Tibial artery (tissue), 4 donors: Measurements from ENCODE around the gene CMYA5.
"Not testable (repeated sequence)": the region's sequence is repeated elsewhere in the genome, so short reads cannot be mapped to it uniquely, and the experiment has no call there.

Experiments
- DNase-seq, 2 donors: peaks; one replicate each; pipeline ENCODE4 v3.0.0-alpha.2; 2019
- H3K27ac ChIP-seq, 2 donors: fragments of 200-600 bp; sonication (generic) in 1 of 2; 1 replicate in 1 of 2; 2 replicates in 1 of 2; pipeline ENCODE4 v1.5.1; 2018 to 2019; ENCODE audit warnings: mild to moderate bottlenecking in 1 of 2
- H3K27me3 ChIP-seq, 2 donors: fragments of 200-600 bp; sonication (generic) in 1 of 2; one replicate each; pipeline versions ENCODE4 v1.5.1 to v1.6.0; 2016 to 2019
- H3K36me3 ChIP-seq, 3 donors: fragments of 200-600 bp; sonication (generic) in 2 of 3; one replicate each; pipeline ENCODE4 v1.5.1; 2016 to 2019; ENCODE audit warnings: mild to moderate bottlenecking in 2 of 3
- H3K4me1 ChIP-seq, 4 donors: fragments of 200-600 bp; sonication (generic) in 2 of 4; 1 replicate in 3 of 4; 2 replicates in 1 of 4; pipeline ENCODE4 v1.5.1; 2016 to 2019
- H3K4me3 ChIP-seq, 2 donors: fragments of 200-600 bp; sonication (generic) in 1 of 2; 1 replicate in 1 of 2; 2 replicates in 1 of 2; pipeline ENCODE4 v1.5.1; 2018 to 2019; ENCODE audit warnings: mild to moderate bottlenecking in 2 of 2
- H3K9me3 ChIP-seq, 3 donors: fragments of 200-600 bp; sonication (generic) in 1 of 3; one replicate each; pipeline ENCODE4 v1.5.1; 2016 to 2019
- CTCF ChIP-seq, 2 experiments: fragments of 200-600 bp in 1 of 2; fragments of 450-650 bp in 1 of 2; IDR thresholded peaks; one replicate each; pipeline ENCODE4 v1.5.1; 2017 to 2019; ENCODE audit warnings: antibody characterized with exemption in 2 of 2, mild to moderate bottlenecking in 1 of 2, moderate library complexity in 1 of 2
- intact Hi-C: fragments of 100-400 bp; cut with DNase I; formaldehyde crosslinking; loops from one replicate; pipeline ENCODE4 v1.15.0; 2023; ENCODE audit warnings: low total_unique reads

CMYA5 gene

DNA sequence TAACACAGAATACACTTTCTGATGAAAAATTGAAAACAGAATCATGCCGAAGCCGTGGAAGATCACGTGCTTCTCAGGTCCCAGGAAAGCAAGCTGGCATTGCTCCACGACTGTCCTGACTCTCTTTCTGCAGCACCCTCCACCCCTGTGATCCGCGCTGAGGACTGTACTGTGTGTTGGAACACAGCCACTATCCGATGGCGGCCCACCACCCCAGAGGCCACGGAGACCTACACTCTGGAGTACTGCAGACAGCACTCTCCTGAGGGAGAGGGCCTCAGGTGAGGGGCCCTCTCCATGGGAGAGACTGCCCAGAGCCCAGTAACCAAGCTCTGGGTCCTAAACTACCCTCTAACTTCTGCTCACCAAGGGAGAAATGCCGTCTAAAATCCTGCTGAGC lies 73.3 kb downstream of the CMYA5 start:
- Histone ChIP-seq H3K9me3 (no peaks in the 10 kb centered on the region), H3K4me3 (no peak overlapping the region), H3K27ac (no peak overlapping the region), H3K36me3 (peaks cover 0 to 19% (median 0%) of the 10 kb centered on the region in 3 donors), H3K27me3 (no peaks in the 10 kb centered on the region), H3K4me1 (no peaks in the 10 kb centered on the region)
- intact Hi-C loops: no loop called here
- TF ChIP-seq CTCF (IDR thresholded peaks at IDR 0.05): no peak
- DNase-seq: no peak

GRCh38 chr5:79764147-79764546 lies 74.5 kb downstream of the CMYA5 start:
- H3K27me3 ChIP-seq, DNase-seq, H3K9me3 ChIP-seq, H3K4me3 ChIP-seq, H3K27ac ChIP-seq, intact Hi-C loops, H3K4me1 ChIP-seq: not testable (repeated sequence)
- peaks cover 0 to 19% (median 0%) of the 10 kb centered on the region in 3 donors for H3K36me3 ChIP-seq

DNA sequence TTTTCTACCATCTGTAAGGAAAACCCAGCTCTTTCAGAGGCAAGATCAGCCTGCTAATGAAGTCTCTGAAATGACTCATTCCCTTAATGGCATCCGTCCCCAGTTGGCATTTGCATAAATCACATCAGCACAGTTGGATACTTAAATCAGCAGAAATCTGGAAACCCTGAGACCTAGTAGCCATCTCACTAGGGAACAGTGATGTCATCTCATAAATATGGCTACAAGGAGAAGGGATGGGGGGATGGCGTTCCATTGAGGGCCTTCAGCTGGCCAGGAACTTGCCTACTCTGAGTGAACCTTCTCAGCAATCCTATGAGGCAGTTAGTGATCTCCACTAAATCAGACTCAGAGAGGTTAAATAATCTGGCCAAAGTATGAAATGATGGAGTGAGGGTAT lies 81.8 kb downstream of the CMYA5 start:
- Histone ChIP-seq H3K27me3 (no peaks in the 10 kb centered on the region), H3K9me3 (peaks cover 0 to 5% (median 0%) of the 10 kb centered on the region in 3 donors), H3K27ac (no peak overlapping the region), H3K4me1 (peaks cover 0 to 2% (median 0%) of the 10 kb centered on the region in 4 donors), H3K4me3 (no peak overlapping the region), H3K36me3 (peaks cover 0 to 7% (median 0%) of the 10 kb centered on the region in 3 donors)
- intact Hi-C loops: no loop called here
- no peak for DNase-seq
- no peak for TF ChIP-seq CTCF (IDR thresholded peaks at IDR 0.05)

- intact Hi-C loops: no loop called here
- Histone ChIP-seq H3K27ac (no peak overlapping the region), H3K27me3 (no peaks in the 10 kb centered on the region), H3K9me3 (peaks cover 0 to 5% (median 0%) of the 10 kb centered on the region in 3 donors), H3K4me3 (no peak overlapping the region), H3K4me1 (peaks cover 0 to 2% (median 0%) of the 10 kb centered on the region in 4 donors), H3K36me3 (peaks cover 0 to 7% (median 0%) of the 10 kb centered on the region in 3 donors)
- TF ChIP-seq CTCF (IDR thresholded peaks at IDR 0.05): no peak
- DNase-seq: no peak
Measured at GRCh38 chr5:79772651-79773050, 83.0 kb downstream of the CMYA5 start.

DNA sequence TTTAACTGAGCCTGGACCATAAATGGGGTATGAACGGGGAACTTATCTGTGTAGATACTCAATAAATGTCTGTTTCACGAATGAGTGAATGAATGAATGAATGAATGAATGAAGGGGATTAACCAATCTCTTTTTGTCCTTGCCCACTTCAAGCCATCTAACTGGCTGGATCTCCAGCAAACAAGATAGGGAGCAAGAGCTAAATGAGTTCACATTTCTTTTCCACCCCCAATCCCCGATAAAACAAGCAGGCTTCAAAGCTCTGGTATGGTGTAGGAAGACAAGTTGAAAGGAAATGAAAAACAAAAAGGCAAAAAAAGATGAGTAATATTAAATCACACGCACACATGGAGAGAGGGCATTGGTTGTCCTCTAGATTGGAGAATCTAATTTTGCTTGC lies 84.0 kb downstream of the CMYA5 start:
- H3K27ac ChIP-seq: no peak overlapping the region
- no peak for TF ChIP-seq CTCF (IDR thresholded peaks at IDR 0.05)
- H3K9me3 ChIP-seq: peaks cover 0 to 5% (median 0%) of the 10 kb centered on the region in 3 donors
- no peaks in the 10 kb centered on the region for H3K27me3 ChIP-seq
- no peak overlapping the region for H3K4me3 ChIP-seq
- peaks cover 0 to 7% (median 0%) of the 10 kb centered on the region in 3 donors for H3K36me3 ChIP-seq
- intact Hi-C loops: no loop called here
- no peak for DNase-seq
- peaks cover 0 to 2% (median 0%) of the 10 kb centered on the region in 4 donors for H3K4me1 ChIP-seq

GRCh38 chr5:79774171-79774854 lies 84.7 kb downstream of the CMYA5 start:
- Histone ChIP-seq H3K4me1 (peaks cover 0 to 2% (median 0%) of the 10 kb centered on the region in 4 donors), H3K27me3 (no peaks in the 10 kb centered on the region), H3K36me3 (peaks cover 0 to 7% (median 0%) of the 10 kb centered on the region in 3 donors), H3K27ac (no peak overlapping the region), H3K9me3 (peaks cover 0 to 5% (median 0%) of the 10 kb centered on the region in 3 donors), H3K4me3 (no peak overlapping the region)
- TF ChIP-seq CTCF (IDR thresholded peaks at IDR 0.05): no peak
- no peak for DNase-seq
- intact Hi-C loops: no loop called here
